Liver (tissue), 3 donors: ENCODE results near the gene SWAP70.

Experiments used
- CTCF ChIP-seq: fragments of 150-350 bp; IDR thresholded peaks from 2 replicates; pipeline ENCODE4 v1.5.1; 2017; ENCODE audit warnings: improper control_type of control experiment, low read depth, low read length; ENCODE audit not compliant: missing input control
- FOXA1 ChIP-seq: IDR thresholded peaks from 2 replicates; pipeline ENCODE4 v1.6.1; 2016; ENCODE audit warnings: antibody characterized with exemption
- GABPA ChIP-seq, 2 donors: IDR thresholded peaks in 1 of 2; conservative IDR thresholded peaks in 1 of 2; 2 replicates each; pipeline ENCODE4 v1.6.1; 2016; ENCODE audit warnings: antibody characterized with exemption in 2 of 2, mild to moderate bottlenecking in 1 of 2, moderate library complexity in 1 of 2
- RXRA ChIP-seq, 2 donors: IDR thresholded peaks; 2 replicates each; pipeline ENCODE4 v1.6.1; 2017 to 2018; ENCODE audit warnings: antibody characterized with exemption in 2 of 2, mild to moderate bottlenecking in 1 of 2
- TAF1 ChIP-seq: conservative IDR thresholded peaks from 2 replicates; pipeline ENCODE4 v1.6.1; 2016; ENCODE audit warnings: antibody characterized with exemption, mild to moderate bottlenecking
- YY1 ChIP-seq: IDR thresholded peaks from 2 replicates; pipeline ENCODE4 v1.6.1; 2016; ENCODE audit warnings: antibody characterized with exemption, mild to moderate bottlenecking
- TF ChIP-seq, protein P1 (sequence below): IDR thresholded peaks from 2 replicates; pipeline ENCODE4 v1.6.1; 2016; ENCODE audit warnings: antibody characterized with exemption, mild to moderate bottlenecking
- donor health status: healthy.
- donor health status: healthy.

- TF ChIP-seq CTCF (no peak), TAF1 (no peak), RXRA (IDR thresholded peaks at IDR 0.05) (no peak), GABPA (IDR thresholded peaks at IDR 0.05 in 1 of 2, conservative IDR thresholded peaks at IDR 0.05 in 1 of 2) (no peak), FOXA1 (no peak), YY1 (no peak)
- TF ChIP-seq, protein P1, sequence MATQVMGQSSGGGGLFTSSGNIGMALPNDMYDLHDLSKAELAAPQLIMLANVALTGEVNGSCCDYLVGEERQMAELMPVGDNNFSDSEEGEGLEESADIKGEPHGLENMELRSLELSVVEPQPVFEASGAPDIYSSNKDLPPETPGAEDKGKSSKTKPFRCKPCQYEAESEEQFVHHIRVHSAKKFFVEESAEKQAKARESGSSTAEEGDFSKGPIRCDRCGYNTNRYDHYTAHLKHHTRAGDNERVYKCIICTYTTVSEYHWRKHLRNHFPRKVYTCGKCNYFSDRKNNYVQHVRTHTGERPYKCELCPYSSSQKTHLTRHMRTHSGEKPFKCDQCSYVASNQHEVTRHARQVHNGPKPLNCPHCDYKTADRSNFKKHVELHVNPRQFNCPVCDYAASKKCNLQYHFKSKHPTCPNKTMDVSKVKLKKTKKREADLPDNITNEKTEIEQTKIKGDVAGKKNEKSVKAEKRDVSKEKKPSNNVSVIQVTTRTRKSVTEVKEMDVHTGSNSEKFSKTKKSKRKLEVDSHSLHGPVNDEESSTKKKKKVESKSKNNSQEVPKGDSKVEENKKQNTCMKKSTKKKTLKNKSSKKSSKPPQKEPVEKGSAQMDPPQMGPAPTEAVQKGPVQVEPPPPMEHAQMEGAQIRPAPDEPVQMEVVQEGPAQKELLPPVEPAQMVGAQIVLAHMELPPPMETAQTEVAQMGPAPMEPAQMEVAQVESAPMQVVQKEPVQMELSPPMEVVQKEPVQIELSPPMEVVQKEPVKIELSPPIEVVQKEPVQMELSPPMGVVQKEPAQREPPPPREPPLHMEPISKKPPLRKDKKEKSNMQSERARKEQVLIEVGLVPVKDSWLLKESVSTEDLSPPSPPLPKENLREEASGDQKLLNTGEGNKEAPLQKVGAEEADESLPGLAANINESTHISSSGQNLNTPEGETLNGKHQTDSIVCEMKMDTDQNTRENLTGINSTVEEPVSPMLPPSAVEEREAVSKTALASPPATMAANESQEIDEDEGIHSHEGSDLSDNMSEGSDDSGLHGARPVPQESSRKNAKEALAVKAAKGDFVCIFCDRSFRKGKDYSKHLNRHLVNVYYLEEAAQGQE: no peak
Measured at GRCh38 chr11:9678576-9678975, 14.7 kb downstream of the SWAP70 start.
